Sigmoid colon (tissue), 7 donors: ENCODE data around the gene STRBP. TPM values are rescaled to one million over a fixed set of nuclear protein-coding genes. Genes with fewer than 3 reads are reported as not detected.
"Not testable (repeated sequence)": the region's sequence is repeated elsewhere in the genome, so short reads cannot be mapped to it uniquely, and the experiment has no call there.

Experiments used
- DNase-seq: peaks from one replicate; pipeline ENCODE4 v3.0.0-alpha.2; 2019
- H3K27ac ChIP-seq, 4 donors: fragments of 200-600 bp; sonication (generic); one replicate each; pipeline ENCODE4 v1.5.1; 2016 to 2019; ENCODE audit warnings: mild to moderate bottlenecking in 1 of 4
- H3K27me3 ChIP-seq, 3 donors: fragments of 200-600 bp; sonication (generic); one replicate each; pipeline ENCODE4 v1.5.1; 2019; ENCODE audit warnings: mild to moderate bottlenecking in 1 of 3
- H3K36me3 ChIP-seq, 4 donors: fragments of 200-600 bp; sonication (generic); one replicate each; pipeline ENCODE4 v1.5.1; 2016 to 2019
- H3K4me1 ChIP-seq, 4 donors: fragments of 200-600 bp; sonication (generic); one replicate each; pipeline ENCODE4 v1.5.1; 2017 to 2019
- H3K4me3 ChIP-seq, 4 donors: fragments of 200-600 bp; sonication (generic); one replicate each; pipeline ENCODE4 v1.5.1; 2017 to 2019; ENCODE audit warnings: mild to moderate bottlenecking in 2 of 4, moderate library complexity in 1 of 4
- H3K9me3 ChIP-seq, 4 donors: fragments of 200-600 bp in 3 of 4; sonication (generic) in 3 of 4; one replicate each; pipeline versions ENCODE4 v1.5.1 to v1.6.1; 2013 to 2019
- CTCF ChIP-seq, 4 experiments: fragments of 450-650 bp in 3 of 4; fragments of 200-600 bp in 1 of 4; IDR thresholded peaks; one replicate each; pipeline ENCODE4 v1.5.1; 2016 to 2019; ENCODE audit warnings: antibody characterized with exemption in 4 of 4, mild to moderate bottlenecking in 3 of 4, moderate library complexity in 2 of 4
- EP300 ChIP-seq, 4 donors: sonication (generic); formaldehyde crosslinking; IDR thresholded peaks; one replicate each; pipeline ENCODE4 v1.6.1; 2017; ENCODE audit warnings: antibody characterized with exemption in 4 of 4
- POLR2A ChIP-seq, 2 donors: fragments of 450-650 bp; IDR thresholded peaks; one replicate each; pipeline ENCODE4 v1.6.1; 2016; ENCODE audit warnings: antibody characterized with exemption in 2 of 2, mild to moderate bottlenecking in 2 of 2, moderate library complexity in 2 of 2
- POLR2AphosphoS5 ChIP-seq, 4 donors: sonication (generic); formaldehyde crosslinking; IDR thresholded peaks; one replicate each; pipeline ENCODE4 v1.6.1; 2017; ENCODE audit warnings: antibody characterized with exemption in 4 of 4
- WGBS, 2 donors: extraction: QIAGEN DNeasy Blood & Tissue Kit; methylation state at CpG; one replicate each; pipeline ENCODE4 v1.1.7; 2013; 5-methylcytosine and 5-hydroxymethylcytosine counted together
- intact Hi-C: fragments of 100-400 bp; cut with DNase I; formaldehyde crosslinking; loops from one replicate; pipeline ENCODE4 v1.15.1; 2023
- polyA plus RNA-seq, 3 donors: library from polyadenylated mRNA; stranded (reverse); fragments of 200-250 nt; gene quantifications; one replicate each; pipeline ENCODE4 v1.2.3, GENCODE V29; 2013
- total RNA-seq, 4 donors: library from RNA; depleted of rRNA; stranded (reverse); fragments of >200 nt; gene quantifications; one replicate each; pipeline ENCODE4 v1.1.0, GENCODE V29; 2016
- donor health status: healthy with polysubstance abuse.
- donor health status: Bipolar disorder and iron deficiency.
- donor health status: healthy.

Gene STRBP
- total and polyA plus RNA-seq, 7 donors: 13.3 to 32.2 (median 18.0) TPM

DNA sequence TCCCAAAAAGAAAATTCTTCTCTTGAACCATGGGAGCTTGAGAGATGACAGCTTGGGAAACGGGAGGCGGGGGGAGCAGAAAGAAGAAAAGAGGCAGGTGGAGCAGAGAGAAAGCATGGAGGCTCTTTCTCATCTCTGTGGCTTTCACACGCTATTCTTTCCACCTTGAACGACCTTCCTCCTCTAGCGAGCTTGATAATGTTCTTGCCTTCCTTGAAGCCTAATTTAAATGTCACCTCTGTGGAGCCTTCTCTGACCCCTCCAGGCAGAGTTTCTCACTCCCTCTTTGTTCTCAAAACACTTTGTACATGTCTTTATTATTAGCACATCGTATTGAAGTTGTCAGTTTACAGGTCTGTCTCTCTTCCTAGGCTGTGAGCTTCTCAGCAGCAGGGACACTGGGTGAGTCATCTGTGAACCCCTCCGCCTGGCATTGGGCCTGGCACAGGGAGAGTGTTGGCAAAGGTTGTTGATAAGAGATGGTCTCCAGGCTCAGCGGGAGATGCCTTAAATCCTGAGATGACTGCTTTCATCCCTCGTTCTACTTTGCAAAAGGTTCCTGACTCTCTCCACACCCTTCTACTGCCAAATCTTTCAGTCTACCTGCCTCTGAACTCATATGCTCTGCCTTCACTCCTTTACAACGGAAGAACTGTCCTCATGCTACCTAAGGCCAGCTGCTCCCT lies 14.1 kb upstream of the STRBP start:
- no peak overlapping the region for H3K4me3 ChIP-seq
- H3K36me3 ChIP-seq: no peaks in the 10 kb centered on the region
- intact Hi-C loops: no loop called here
- no peaks in the 10 kb centered on the region for H3K27me3 ChIP-seq
- H3K4me1 ChIP-seq: peaks cover 0 to 19% (median 14%) of the 10 kb centered on the region in 4 donors
- H3K9me3 ChIP-seq: no peaks in the 10 kb centered on the region
- DNase-seq: peak; percentile 81
- TF ChIP-seq EP300 (IDR thresholded peaks at IDR 0.05) (no peak), POLR2AphosphoS5 (IDR thresholded peaks at IDR 0.05) (peak in 2 of 4 donors; percentile 51 to 57), POLR2A (IDR thresholded peaks at IDR 0.05) (no peak), CTCF (IDR thresholded peaks at IDR 0.05) (no peak)
- 26 to 61% methylated on average over 10 of the region's 10 CpGs for WGBS, 2 donors
- H3K27ac ChIP-seq: peak overlapping the region in 3 of 4 donors; percentile 50 to 70 (median 57)

DNA sequence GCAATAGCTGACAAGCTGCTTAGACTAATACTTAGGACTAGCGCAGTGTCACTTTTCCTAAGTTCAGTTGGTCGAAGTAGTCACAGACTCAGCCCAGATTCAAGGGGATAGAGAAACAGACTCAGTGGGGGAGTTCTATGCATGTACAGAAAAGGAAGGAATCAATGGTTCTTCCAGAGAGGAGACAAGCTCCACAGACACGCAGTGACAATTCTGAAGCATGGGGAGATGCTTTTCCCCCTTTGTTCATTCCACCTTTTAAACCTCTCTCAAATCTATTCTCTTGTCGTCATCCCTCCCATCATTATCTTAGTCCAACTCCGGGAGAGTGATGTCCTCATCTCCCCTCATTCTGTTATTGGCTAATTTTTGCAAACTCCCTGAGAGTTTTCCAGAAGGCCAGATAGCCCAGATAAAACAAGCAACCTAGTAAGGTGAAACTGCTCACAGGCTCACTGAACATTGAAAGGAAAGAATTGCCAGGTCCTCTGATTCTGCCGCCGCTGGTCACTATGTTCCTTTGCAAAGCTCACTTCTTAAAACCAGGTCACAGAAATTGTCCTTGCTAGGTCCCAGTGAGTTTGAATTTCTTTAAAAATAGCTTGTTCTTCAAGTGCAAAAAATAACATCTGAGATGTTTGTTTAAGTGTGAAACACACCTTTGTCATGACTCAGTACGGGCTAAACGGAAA lies 13.4 kb upstream of the STRBP start:
- no peaks in the 10 kb centered on the region for H3K9me3 ChIP-seq
- H3K27me3 ChIP-seq: no peaks in the 10 kb centered on the region
- WGBS, 2 donors: 68 to 74% methylated on average over 9 of the region's 9 CpGs
- no peak overlapping the region for H3K4me3 ChIP-seq
- peaks cover 0 to 19% (median 14%) of the 10 kb centered on the region in 4 donors for H3K4me1 ChIP-seq
- no peak for DNase-seq
- intact Hi-C loops: no loop called here
- H3K27ac ChIP-seq: peak overlapping the region in 2 of 4 donors; percentile 57 to 70
- no peaks in the 10 kb centered on the region for H3K36me3 ChIP-seq
- TF ChIP-seq POLR2A (IDR thresholded peaks at IDR 0.05) (no peak), CTCF (IDR thresholded peaks at IDR 0.05) (no peak), POLR2AphosphoS5 (IDR thresholded peaks at IDR 0.05) (no peak), EP300 (IDR thresholded peaks at IDR 0.05) (no peak)

DNA sequence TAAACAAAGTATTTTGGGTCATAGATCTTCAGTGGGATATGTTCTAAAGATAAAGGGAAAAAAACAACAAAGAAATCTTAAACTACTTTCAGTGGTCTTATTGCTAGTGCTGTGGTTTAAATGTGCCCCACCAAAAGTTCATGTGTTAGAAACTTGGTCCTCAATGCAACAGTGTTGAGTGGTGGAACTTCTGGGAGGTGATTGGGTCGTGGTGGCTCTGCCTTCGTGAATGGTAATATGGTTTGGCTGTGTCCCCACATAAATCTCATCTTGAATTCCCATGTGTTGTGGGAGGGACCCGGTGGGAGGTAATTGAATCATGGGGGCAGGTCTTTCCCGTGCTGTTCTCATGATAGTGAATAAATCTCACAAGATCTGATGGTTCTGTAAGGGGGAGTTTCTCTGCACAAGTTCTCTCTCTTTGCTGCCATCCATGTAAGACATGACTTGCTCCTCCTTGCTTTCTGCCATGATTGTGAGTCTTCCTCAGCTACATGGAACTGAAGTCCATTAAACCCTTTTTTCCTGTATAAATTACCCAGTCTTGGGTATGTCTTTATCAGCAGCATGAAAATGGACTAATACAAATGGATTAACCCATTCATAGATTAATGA lies 10.6 kb upstream of the STRBP start:
- H3K27ac ChIP-seq, DNase-seq, H3K9me3 ChIP-seq, intact Hi-C loops, H3K4me3 ChIP-seq, H3K36me3 ChIP-seq, H3K27me3 ChIP-seq: not testable (repeated sequence)
- peaks cover 0 to 19% (median 14%) of the 10 kb centered on the region in 4 donors for H3K4me1 ChIP-seq
- 86 to 89% methylated on average over 4 of the region's 4 CpGs for WGBS, 2 donors

- Histone ChIP-seq H3K4me1 (peaks cover 0 to 19% (median 14%) of the 10 kb centered on the region in 4 donors), H3K27ac (no peak overlapping the region), H3K36me3 (no peaks in the 10 kb centered on the region), H3K27me3 (no peaks in the 10 kb centered on the region), H3K9me3 (no peaks in the 10 kb centered on the region), H3K4me3 (no peak overlapping the region)
- intact Hi-C loops: no loop called here
- TF ChIP-seq CTCF (IDR thresholded peaks at IDR 0.05): no peak
- WGBS, 2 donors: 67 to 89% methylated on average over 3 of the region's 3 CpGs
- no peak for DNase-seq
Measured at GRCh38 chr9:123278361-123278760, 10.0 kb upstream of the STRBP start.

GRCh38 chr9:123276551-123276950 lies 8.2 kb upstream of the STRBP start:
- no peaks in the 10 kb centered on the region for H3K27me3 ChIP-seq
- TF ChIP-seq POLR2AphosphoS5 (IDR thresholded peaks at IDR 0.05) (no peak), POLR2A (IDR thresholded peaks at IDR 0.05) (no peak), EP300 (IDR thresholded peaks at IDR 0.05) (no peak), CTCF (IDR thresholded peaks at IDR 0.05) (no peak)
- no peak for DNase-seq
- peaks cover 0 to under 1% (median 0%) of the 10 kb centered on the region in 4 donors for H3K4me1 ChIP-seq
- H3K9me3 ChIP-seq: no peaks in the 10 kb centered on the region
- H3K4me3 ChIP-seq: no peak overlapping the region
- intact Hi-C loops: no loop called here
- no peak overlapping the region for H3K27ac ChIP-seq
- no peaks in the 10 kb centered on the region for H3K36me3 ChIP-seq

- DNase-seq, intact Hi-C loops: not testable (repeated sequence)
- 94 to 95% methylated on average over 6 of the region's 6 CpGs for WGBS, 2 donors
Measured at GRCh38 chr9:123271133-123271532, 2.7 kb upstream of the STRBP start.

More at GRCh38 chr9:123271133-123271532, 2.7 kb upstream of the STRBP start:
- not testable (repeated sequence) for H3K9me3 ChIP-seq, H3K4me3 ChIP-seq, H3K27ac ChIP-seq, H3K36me3 ChIP-seq, H3K27me3 ChIP-seq
- H3K4me1 ChIP-seq: peaks cover 0 to 14% (median 13%) of the 10 kb centered on the region in 4 donors
